Suprapubic skin (tissue), 4 donors: Measurements from ENCODE around the gene RNF6.

Experiments
- CTCF ChIP-seq, 2 donors: fragments of 200-600 bp in 1 of 2; fragments of 450-650 bp in 1 of 2; sonication (generic) in 1 of 2; IDR thresholded peaks; one replicate each; pipeline ENCODE4 v1.5.1; 2016 to 2019; ENCODE audit warnings: antibody characterized with exemption in 2 of 2, mild to moderate bottlenecking in 1 of 2, moderate library complexity in 1 of 2
- EP300 ChIP-seq: sonication (generic); formaldehyde crosslinking; IDR thresholded peaks from one replicate; pipeline ENCODE4 v1.6.1; 2017; ENCODE audit warnings: antibody characterized with exemption
- POLR2A ChIP-seq, 2 donors: fragments of 450-650 bp; IDR thresholded peaks; one replicate each; pipeline ENCODE4 v1.6.1; 2017; ENCODE audit warnings: antibody characterized with exemption in 2 of 2, mild to moderate bottlenecking in 2 of 2, moderate library complexity in 2 of 2
- POLR2AphosphoS5 ChIP-seq, 3 donors: sonication (generic); formaldehyde crosslinking; IDR thresholded peaks; one replicate each; pipeline ENCODE4 v1.6.1; 2017; ENCODE audit warnings: antibody characterized with exemption in 3 of 3

GRCh38 chr13:26266311-26266710 lies 44.2 kb upstream of the RNF6 start:
- TF ChIP-seq CTCF (IDR thresholded peaks at IDR 0.05) = no peak
- TF ChIP-seq POLR2AphosphoS5 (IDR thresholded peaks at IDR 0.05) = no peak
- TF ChIP-seq POLR2A (IDR thresholded peaks at IDR 0.05) = no peak
- TF ChIP-seq EP300 = no peak
